ENCODE data around the gene EPN2. TPM values are rescaled to one million over a fixed set of nuclear protein-coding genes. Genes with fewer than 3 reads are reported as not detected.

EPN2 gene
- total RNA-seq, 4 donors from 2014 or later: 26.5 to 49.2 (median 38.9) TPM

DNA sequence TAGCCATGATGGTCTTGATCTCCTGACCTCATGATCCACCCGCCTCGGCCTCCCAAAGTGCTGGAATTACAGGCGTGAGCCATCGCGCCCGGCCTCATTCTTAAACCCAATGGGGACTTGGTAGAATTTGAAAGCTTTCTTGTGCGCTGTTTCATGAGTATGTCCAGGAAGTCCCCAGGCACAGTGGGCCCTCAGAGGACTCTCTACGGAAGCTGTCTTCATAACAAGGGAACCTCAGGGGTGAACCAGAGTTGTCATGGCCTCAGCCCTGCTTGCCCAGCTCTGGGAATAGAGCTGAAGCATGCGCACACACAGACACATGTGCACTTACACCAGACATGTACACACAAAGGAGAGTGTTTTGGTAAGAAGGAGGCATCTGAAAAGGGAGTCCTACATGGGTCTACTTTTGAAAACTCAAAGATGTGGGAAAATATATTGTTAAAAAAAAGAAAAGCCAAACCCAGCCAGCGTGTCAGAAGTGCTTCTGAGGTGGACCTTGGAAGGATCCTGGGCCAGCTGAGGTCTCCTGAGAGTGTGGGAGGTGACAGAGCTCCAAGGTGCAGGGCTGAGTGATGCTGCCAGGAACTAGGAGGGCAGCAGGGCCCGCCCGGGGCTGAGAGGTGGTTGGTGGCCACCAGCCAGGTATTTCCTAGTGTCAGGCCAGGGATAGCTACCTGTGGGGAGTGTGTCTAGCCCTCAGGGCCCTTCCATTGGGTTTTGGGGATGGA lies 54.6 kb downstream of the EPN2 start:
- intact Hi-C loops (cut with DNase I): no loop called here
- no peak for DNase-seq (ENCODE audit: extremely low spot score)
- Histone ChIP-seq H3K27me3 (no peaks in the 10 kb centered on the region), H3K27ac (replicated peaks in 1 of 4) (peak overlapping the region in 1 of 4 donors; percentile 27), H3K36me3 (peaks cover 0 to 5% (median 1%) of the 10 kb centered on the region in 4 donors), H3K4me1 (peaks cover 45 to 77% (median 64%) of the 10 kb centered on the region in 4 donors), H3K9me3 (no peaks in the 10 kb centered on the region), H3K4me3 (no peak overlapping the region)
- WGBS: 92% methylated on average over 12 of the region's 12 CpGs
- TF ChIP-seq POLR2AphosphoS5 (IDR thresholded peaks at IDR 0.05) (no peak), POLR2A (IDR thresholded peaks at IDR 0.05; ENCODE audit: low read depth) (no peak), EP300 (IDR thresholded peaks at IDR 0.05) (no peak)
- TF ChIP-seq, protein P1, sequence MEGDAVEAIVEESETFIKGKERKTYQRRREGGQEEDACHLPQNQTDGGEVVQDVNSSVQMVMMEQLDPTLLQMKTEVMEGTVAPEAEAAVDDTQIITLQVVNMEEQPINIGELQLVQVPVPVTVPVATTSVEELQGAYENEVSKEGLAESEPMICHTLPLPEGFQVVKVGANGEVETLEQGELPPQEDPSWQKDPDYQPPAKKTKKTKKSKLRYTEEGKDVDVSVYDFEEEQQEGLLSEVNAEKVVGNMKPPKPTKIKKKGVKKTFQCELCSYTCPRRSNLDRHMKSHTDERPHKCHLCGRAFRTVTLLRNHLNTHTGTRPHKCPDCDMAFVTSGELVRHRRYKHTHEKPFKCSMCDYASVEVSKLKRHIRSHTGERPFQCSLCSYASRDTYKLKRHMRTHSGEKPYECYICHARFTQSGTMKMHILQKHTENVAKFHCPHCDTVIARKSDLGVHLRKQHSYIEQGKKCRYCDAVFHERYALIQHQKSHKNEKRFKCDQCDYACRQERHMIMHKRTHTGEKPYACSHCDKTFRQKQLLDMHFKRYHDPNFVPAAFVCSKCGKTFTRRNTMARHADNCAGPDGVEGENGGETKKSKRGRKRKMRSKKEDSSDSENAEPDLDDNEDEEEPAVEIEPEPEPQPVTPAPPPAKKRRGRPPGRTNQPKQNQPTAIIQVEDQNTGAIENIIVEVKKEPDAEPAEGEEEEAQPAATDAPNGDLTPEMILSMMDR (IDR thresholded peaks at IDR 0.05): no peak

- 97% methylated on average over 4 of the region's 4 CpGs for WGBS
- no peak overlapping the region for H3K4me3 ChIP-seq
- peaks cover 0 to 5% (median 1%) of the 10 kb centered on the region in 4 donors for H3K36me3 ChIP-seq
- intact Hi-C loops (cut with DNase I): no loop called here
- no peaks in the 10 kb centered on the region for H3K9me3 ChIP-seq
- TF ChIP-seq POLR2AphosphoS5 (IDR thresholded peaks at IDR 0.05) (no peak), POLR2A (IDR thresholded peaks at IDR 0.05; ENCODE audit: low read depth) (no peak), EP300 (IDR thresholded peaks at IDR 0.05) (no peak)
- TF ChIP-seq, protein P1 (IDR thresholded peaks at IDR 0.05): no peak
- no peaks in the 10 kb centered on the region for H3K27me3 ChIP-seq
- H3K27ac ChIP-seq (replicated peaks in 1 of 4): peak overlapping the region in 1 of 4 donors; percentile 27
- DNase-seq (ENCODE audit: extremely low spot score): no peak
- H3K4me1 ChIP-seq: peaks cover 45 to 77% (median 62%) of the 10 kb centered on the region in 4 donors
Observed at GRCh38 chr17:19292377-19292711, 55.2 kb downstream of the EPN2 start.

- Histone ChIP-seq H3K9me3 (no peaks in the 10 kb centered on the region), H3K27me3 (no peaks in the 10 kb centered on the region), H3K4me1 (peaks cover 47 to 77% (median 61%) of the 10 kb centered on the region in 4 donors), H3K36me3 (no peaks in the 10 kb centered on the region), H3K4me3 (no peak overlapping the region), H3K27ac (replicated peaks in 1 of 4) (no peak overlapping the region)
- DNase-seq (ENCODE audit: extremely low spot score): no peak
- 83% methylated on average over 3 of the region's 3 CpGs for WGBS
- intact Hi-C loops (cut with DNase I): no loop called here
- TF ChIP-seq, protein P1 (IDR thresholded peaks at IDR 0.05): no peak
- TF ChIP-seq POLR2AphosphoS5 (IDR thresholded peaks at IDR 0.05) (no peak), EP300 (IDR thresholded peaks at IDR 0.05) (no peak), POLR2A (IDR thresholded peaks at IDR 0.05; ENCODE audit: low read depth) (no peak)
Observed at GRCh38 chr17:19294443-19294842, 57.3 kb downstream of the EPN2 start.

GRCh38 chr17:19295473-19296135 lies 58.4 kb downstream of the EPN2 start:
- H3K27ac ChIP-seq (replicated peaks in 1 of 4): no peak overlapping the region
- no peaks in the 10 kb centered on the region for H3K9me3 ChIP-seq
- no peak overlapping the region for H3K4me3 ChIP-seq
- no peak for DNase-seq (ENCODE audit: extremely low spot score)
- no peak for TF ChIP-seq POLR2A (IDR thresholded peaks at IDR 0.05; ENCODE audit: low read depth)
- TF ChIP-seq POLR2AphosphoS5 (IDR thresholded peaks at IDR 0.05): no peak
- no peak for TF ChIP-seq EP300 (IDR thresholded peaks at IDR 0.05)
- TF ChIP-seq, protein P1 (IDR thresholded peaks at IDR 0.05): no peak
- no peaks in the 10 kb centered on the region for H3K36me3 ChIP-seq
- H3K27me3 ChIP-seq: no peaks in the 10 kb centered on the region
- WGBS: 72% methylated on average over 7 of the region's 8 CpGs
- intact Hi-C loops (cut with DNase I): no loop called here
- peaks cover 43 to 73% (median 55%) of the 10 kb centered on the region in 4 donors for H3K4me1 ChIP-seq

Measured in esophagus muscularis mucosa (tissue), 4 donors.